AG08396 (cell line): Measurements from ENCODE around the gene AQP10.
"Not testable (repeated sequence)": the region's sequence is repeated elsewhere in the genome, so short reads cannot be mapped to it uniquely, and the experiment has no call there.

Experiments used
- DNase-seq: peaks from one replicate; pipeline ENCODE4 v3.0.0; 2012; ENCODE audit warnings: low spot score, mixed read lengths

The AQP10 gene, protein sequence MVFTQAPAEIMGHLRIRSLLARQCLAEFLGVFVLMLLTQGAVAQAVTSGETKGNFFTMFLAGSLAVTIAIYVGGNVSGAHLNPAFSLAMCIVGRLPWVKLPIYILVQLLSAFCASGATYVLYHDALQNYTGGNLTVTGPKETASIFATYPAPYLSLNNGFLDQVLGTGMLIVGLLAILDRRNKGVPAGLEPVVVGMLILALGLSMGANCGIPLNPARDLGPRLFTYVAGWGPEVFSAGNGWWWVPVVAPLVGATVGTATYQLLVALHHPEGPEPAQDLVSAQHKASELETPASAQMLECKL

GRCh38 chr1:154320882-154321608 is at the start of gene AQP10:
Gene AQP10, plus strand, starts transcription at chr1:154321093. Its CDS starts 63 bp downstream, at chr1:154321156.
- DNase-seq: no peak

DNA sequence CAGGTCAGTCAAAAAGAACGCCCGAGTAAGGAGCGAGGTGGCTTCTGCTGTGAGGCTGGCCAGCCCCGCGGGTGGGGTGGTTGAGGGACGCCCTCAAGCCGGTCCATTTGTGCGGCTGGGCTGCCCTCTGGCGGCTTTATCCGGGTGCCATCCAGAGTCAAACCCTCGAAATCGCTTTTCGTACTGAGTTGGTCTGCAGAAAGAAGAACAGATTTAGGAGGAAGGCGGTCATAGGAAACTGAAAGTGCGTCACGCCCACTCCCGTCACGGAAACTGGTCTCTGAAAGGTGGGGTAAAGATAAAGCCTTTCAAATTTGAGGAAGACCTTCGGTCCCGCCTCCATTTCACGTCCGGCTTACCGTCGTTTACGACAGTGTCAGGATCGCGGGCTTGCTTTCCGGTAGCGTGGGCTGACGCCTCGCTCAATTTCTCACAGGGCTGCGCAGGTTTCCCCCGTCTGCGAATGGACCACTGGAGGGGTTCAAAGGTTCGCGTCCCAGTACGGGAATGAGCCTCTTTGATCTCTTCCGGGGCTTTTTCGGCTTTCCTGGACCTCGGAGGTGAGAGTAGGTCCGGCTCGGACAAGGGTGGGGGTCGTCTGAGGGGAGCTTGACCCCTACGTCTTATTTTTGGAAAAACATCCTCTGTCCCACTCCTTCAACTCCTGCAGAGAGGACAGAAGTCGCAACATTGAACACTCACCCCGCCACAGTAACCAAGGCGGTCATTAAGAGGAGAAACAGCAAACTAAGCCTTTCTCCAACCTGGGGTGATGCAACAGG is 48.5 kb upstream of the AQP10 start, which contains the start of gene HAX1:
Gene HAX1, plus strand, starts transcription at position 413 of the 782 bp plus-strand sequence. Its CDS starts 95 bp downstream, at position 508.
- DNase-seq: peak; percentile 93

- no peak for DNase-seq
Observed at GRCh38 chr1:154272999-154273563, 47.8 kb upstream of the AQP10 start.

- no peak for DNase-seq
Observed at GRCh38 chr1:154276797-154277196, 44.1 kb upstream of the AQP10 start.

- DNase-seq: not testable (repeated sequence)
Observed at GRCh38 chr1:154287591-154287990, 33.3 kb upstream of the AQP10 start.

DNA sequence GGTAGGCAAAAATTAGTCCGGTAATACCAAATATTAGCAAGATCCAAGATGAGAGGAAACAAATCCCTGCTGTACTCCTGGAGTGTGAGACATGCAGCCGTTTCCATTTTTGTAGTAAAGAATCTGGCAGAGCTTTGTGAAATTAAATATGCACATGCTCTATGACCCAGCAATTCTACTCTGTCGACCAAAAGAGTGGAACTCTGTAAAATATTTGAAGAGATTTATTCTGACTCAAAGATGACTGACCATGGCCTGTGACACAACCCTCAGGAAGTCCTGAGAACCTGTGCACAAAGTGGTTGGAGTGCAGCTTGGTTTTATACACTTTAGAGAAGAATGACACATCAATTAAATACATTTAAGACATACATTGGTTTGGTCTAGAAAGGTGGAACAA is 32.2 kb upstream of the AQP10 start:
- DNase-seq: no peak

GRCh38 chr1:154290921-154291320 is 30.0 kb upstream of the AQP10 start:
- DNase-seq: no peak

GRCh38 chr1:154295408-154296235 is 25.3 kb upstream of the AQP10 start:
- no peak for DNase-seq

- DNase-seq: no peak
Observed at GRCh38 chr1:154301582-154301981, 19.3 kb upstream of the AQP10 start.

DNA sequence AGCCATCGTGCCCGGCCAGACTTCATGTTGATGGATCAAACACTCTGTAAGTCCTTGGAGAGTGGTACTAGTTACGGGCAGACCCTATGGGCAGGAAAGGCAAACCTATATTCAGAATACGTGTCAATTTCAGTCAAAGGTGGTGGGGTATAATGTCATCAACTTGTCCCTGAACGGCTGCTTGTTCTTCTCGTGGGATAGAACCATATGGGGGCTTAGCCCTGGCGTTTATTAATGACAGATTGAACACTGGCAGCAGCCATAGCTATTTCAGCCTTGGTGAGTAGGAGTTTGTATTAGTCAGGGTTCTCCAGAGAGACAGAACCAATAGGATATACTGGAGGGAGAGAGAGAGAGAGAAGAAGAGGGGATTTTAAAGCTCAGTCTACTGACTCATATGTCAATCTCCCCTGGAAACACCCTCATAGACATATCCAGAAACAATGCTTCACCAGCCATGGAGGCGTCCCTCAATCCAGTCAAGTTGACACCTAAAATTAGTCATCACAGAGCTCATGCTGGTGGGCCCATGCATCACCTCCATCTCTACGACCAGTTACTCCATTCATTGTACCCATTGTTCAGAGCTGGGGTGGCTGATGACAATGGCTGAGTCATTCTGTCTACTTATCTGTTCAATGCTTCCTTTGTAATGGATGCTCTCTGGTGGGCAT is 16.1 kb upstream of the AQP10 start:
- DNase-seq: no peak

- DNase-seq: no peak
Observed at GRCh38 chr1:154306151-154306550, 14.7 kb upstream of the AQP10 start.

GRCh38 chr1:154307670-154308270 is 13.1 kb upstream of the AQP10 start:
- DNase-seq: not testable (repeated sequence)

GRCh38 chr1:154309136-154309535 is 11.8 kb upstream of the AQP10 start:
- DNase-seq: not testable (repeated sequence)

DNA sequence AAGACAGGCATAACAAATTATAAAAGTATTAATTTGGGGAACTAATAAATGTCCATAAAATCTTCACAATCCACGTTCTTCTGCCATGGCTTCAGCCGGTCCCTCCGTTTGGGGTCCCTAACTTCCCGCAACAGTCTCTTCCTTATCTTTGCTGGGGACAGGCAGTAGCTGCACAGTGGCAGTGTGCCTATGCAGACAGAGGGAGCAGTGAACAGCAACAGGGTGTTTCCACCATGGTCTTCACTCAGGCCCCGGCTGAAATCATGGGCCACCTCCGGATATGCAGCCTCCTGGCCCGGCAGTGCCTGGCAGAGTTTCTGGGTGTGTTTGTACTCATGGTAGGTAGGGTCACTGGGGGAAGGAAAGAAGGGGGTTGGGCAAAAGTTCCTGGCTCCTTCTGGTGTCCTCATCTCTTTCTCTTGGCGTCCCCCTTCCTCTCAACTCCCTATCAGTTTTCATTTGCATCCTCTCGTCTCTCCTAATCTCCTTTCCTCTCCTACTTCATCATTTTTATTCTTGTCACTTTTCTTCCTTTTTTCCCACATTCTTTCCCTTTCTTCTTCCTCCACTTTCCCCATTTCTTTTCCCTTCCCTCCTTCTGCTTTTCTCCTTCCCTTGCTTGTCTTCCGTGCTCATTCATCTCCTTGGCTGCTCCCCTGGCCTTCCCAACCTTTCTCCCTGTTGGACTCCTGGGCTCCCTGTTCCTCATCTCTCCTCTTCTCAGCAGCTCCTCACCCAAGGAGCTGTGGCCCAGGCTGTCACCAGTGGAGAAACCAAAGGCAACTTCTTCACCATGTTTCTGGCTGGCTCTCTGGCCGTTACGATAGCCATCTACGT is 8.4 kb upstream of the AQP10 start:
- not testable (repeated sequence) for DNase-seq

GRCh38 chr1:154313066-154313356 is 7.9 kb upstream of the AQP10 start:
- DNase-seq: no peak

DNA sequence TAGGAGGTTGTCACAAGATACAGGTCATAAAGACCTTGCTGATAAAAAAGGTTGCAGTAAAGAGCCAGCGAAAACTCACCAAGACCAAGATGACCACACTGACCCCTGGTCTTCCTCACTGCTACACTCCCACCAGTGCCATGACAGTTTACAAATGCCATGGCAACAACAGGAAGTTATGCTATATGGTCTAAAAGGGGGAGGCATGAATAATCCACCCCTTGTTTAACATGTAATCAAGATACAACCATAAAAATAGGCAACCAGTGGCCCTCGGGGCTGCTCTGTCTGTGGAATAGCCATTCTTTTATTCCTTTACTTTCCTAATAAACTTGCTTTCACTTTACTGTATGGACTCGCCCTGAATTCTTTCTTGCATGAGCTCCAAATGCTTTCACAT is 6.7 kb upstream of the AQP10 start:
- DNase-seq: not testable (repeated sequence)

DNA sequence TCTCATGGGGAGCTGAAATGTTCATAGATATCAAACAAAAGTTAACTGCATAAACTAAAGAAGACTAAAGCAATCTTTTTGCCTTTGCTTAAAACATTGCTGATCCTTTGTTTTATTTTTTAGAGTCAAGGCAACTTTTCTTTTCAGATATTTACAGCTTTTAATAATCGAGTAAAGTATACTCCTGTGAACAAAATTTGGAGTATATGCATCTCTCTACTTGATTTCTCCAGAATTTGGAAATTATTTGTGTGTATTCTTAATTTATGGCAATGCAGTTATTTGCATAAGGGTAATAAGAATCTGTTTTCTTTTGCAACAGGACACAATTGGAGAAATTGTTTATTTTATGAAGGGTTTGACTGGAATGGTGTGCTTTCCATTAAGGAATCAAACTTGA is 4.2 kb upstream of the AQP10 start:
- no peak for DNase-seq

DNA sequence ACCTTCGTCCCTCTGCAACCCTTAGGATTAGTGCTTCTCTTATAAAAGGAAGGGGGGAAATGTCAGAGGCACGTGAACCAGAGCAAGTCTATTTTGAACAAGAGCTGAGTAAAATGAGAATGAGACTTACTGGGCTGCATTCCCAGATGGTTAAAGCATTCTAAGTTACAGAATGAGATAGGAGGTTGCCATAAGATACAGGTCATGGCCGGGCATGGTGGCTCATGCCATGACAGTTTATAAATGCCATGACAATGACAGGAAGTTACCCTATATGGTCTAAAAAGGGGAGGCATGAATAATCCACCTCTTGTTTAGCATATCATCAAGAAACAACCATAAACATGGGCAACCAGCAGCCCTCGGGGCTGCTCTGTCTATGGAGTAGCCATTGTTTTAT is 2.5 kb upstream of the AQP10 start:
- no peak for DNase-seq

DNA sequence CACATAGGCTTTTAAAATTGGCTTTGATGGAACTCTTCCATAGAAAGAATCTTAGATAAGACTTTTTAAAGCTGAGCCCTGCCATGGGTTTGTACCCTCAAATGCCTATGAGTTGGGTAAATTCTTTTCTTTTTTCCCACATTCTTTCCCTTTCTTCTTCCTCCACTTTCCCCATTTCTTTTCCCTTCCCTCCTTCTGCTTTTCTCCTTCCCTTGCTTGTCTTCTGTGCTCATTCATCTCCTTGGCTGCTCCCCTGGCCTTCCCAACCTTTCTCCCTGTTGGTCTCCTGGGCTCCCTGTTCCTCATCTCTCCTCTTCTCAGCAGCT is 679 bp downstream of the AQP10 start:
- not testable (repeated sequence) for DNase-seq

GRCh38 chr1:154323493-154323892 is 2.6 kb downstream of the AQP10 start:
- DNase-seq: no peak
